Neural cell (in vitro differentiated cells): Measurements from ENCODE around the gene TNFRSF4. TPM values are rescaled to one million over a fixed set of nuclear protein-coding genes. Genes with fewer than 3 reads are reported as not detected.

ENCODE experiments used
- H2AFZ ChIP-seq: fragments of 200-600, 300-800 bp; sonication (generic), shearing (Covaris generic); 2 replicates; pipeline ENCODE4 v1.6.0; 2014; ENCODE audit warnings: low read depth, mild to moderate bottlenecking, antibody characterized with exemption, low read length, moderate library complexity
- H3F3A ChIP-seq: fragments of 200-600 bp; shearing (Covaris generic); 2 replicates; pipeline ENCODE4 v1.6.1; 2016; ENCODE audit warnings: mild to moderate bottlenecking, moderate library complexity, mixed read lengths, antibody characterized with exemption, low read length; ENCODE audit not compliant: insufficient read depth, poor library complexity, severe bottlenecking
- H3K27ac ChIP-seq: fragments of 200-600, 300-800 bp; sonication (generic), shearing (Covaris generic); 2 replicates; pipeline ENCODE4 v1.5.1; 2014; ENCODE audit warnings: mild to moderate bottlenecking, low read length, moderate library complexity
- H3K27me3 ChIP-seq: fragments of 300-800, 200-600 bp; sonication (generic), shearing (Covaris generic); 2 replicates; pipeline ENCODE4 v1.6.0; 2014; ENCODE audit warnings: mild to moderate bottlenecking, low read depth, low read length, moderate library complexity; ENCODE audit not compliant: insufficient read depth
- H3K36me3 ChIP-seq: fragments of 300-800, 200-600 bp; sonication (generic), shearing (Covaris generic); 2 replicates; pipeline ENCODE4 v1.5.1; 2014; ENCODE audit warnings: mild to moderate bottlenecking, antibody characterized with exemption, low read length, moderate library complexity; ENCODE audit not compliant: insufficient read depth
- H3K4me2 ChIP-seq: fragments of 300-800, 200-600 bp; sonication (generic), shearing (Covaris generic); 2 replicates; pipeline ENCODE4 v1.6.0; 2014; ENCODE audit warnings: mild to moderate bottlenecking, low read length
- H3K4me3 ChIP-seq: fragments of 300-800, 200-600 bp; sonication (generic), shearing (Covaris generic); 2 replicates; pipeline ENCODE4 v1.5.1; 2014; ENCODE audit warnings: mild to moderate bottlenecking, low read length, moderate library complexity
- H3K79me2 ChIP-seq: fragments of 200-600 bp; shearing (Covaris generic); replicated peaks from 2 replicates; pipeline ENCODE4 v1.6.0; 2014; ENCODE audit warnings: mild to moderate bottlenecking, low read length, moderate library complexity; ENCODE audit not compliant: insufficient read depth
- H3K9ac ChIP-seq: fragments of 300-800, 200-600 bp; sonication (generic), shearing (Covaris generic); 2 replicates; pipeline ENCODE4 v1.6.1; 2016; ENCODE audit warnings: mild to moderate bottlenecking, low read length, mixed read lengths
- H3K9me2 ChIP-seq: fragments of 200-600 bp; shearing (Covaris generic); 2 replicates; pipeline ENCODE4 v1.6.1; 2016; ENCODE audit warnings: mild to moderate bottlenecking, low read length, mixed read lengths; ENCODE audit not compliant: insufficient read depth
- H3K9me3 ChIP-seq: fragments of 200-600, 300-800 bp; sonication (generic), shearing (Covaris generic); 2 replicates; pipeline ENCODE4 v1.6.1; 2016; ENCODE audit warnings: mild to moderate bottlenecking, mixed run types, low read length, moderate library complexity, mixed read lengths
- H4K20me1 ChIP-seq: fragments of 200-600 bp; shearing (Covaris generic); 2 replicates; pipeline ENCODE4 v1.6.1; 2016; ENCODE audit warnings: mild to moderate bottlenecking, mixed run types; ENCODE audit not compliant: insufficient read depth
- CTCF ChIP-seq: fragments of 450-650 bp; IDR thresholded peaks from 2 replicates; pipeline ENCODE4 v1.5.1; 2014; ENCODE audit warnings: antibody characterized with exemption, mild to moderate bottlenecking, moderate library complexity; ENCODE audit not compliant: poor library complexity, severe bottlenecking
- EP300 ChIP-seq: fragments of 450-650 bp; conservative IDR thresholded peaks from 2 replicates; pipeline ENCODE4 v1.6.1; 2014; ENCODE audit warnings: antibody characterized with exemption, mild to moderate bottlenecking, moderate library complexity; ENCODE audit not compliant: poor library complexity, severe bottlenecking
- EZH2 ChIP-seq: fragments of 200-600, 300-800 bp; shearing (Covaris generic), sonication (generic); IDR thresholded peaks from 2 replicates; pipeline ENCODE4 v1.6.1; 2014; ENCODE audit warnings: antibody characterized with exemption, low read length, borderline replicate concordance, mild to moderate bottlenecking; ENCODE audit not compliant: insufficient read depth, poor library complexity, severe bottlenecking
- MXI1 ChIP-seq: fragments of 450-650 bp; conservative IDR thresholded peaks from 2 replicates; pipeline ENCODE4 v1.6.1; 2014; ENCODE audit warnings: antibody characterized with exemption, mild to moderate bottlenecking; ENCODE audit not compliant: poor library complexity, severe bottlenecking
- POLR2AphosphoS5 ChIP-seq: IDR thresholded peaks from 2 replicates; pipeline ENCODE4 v1.6.1; 2012
- RAD21 ChIP-seq: fragments of 450-650 bp; conservative IDR thresholded peaks from 2 replicates; pipeline ENCODE4 v1.6.1; 2014; ENCODE audit warnings: antibody characterized with exemption, mild to moderate bottlenecking, moderate library complexity
- REST ChIP-seq: IDR thresholded peaks from 2 replicates; pipeline ENCODE4 v1.6.1; 2012; ENCODE audit warnings: borderline replicate concordance
- SMC3 ChIP-seq: fragments of 450-650 bp; conservative IDR thresholded peaks from 2 replicates; pipeline ENCODE4 v1.6.1; 2014; ENCODE audit warnings: antibody characterized with exemption, mild to moderate bottlenecking, moderate library complexity; ENCODE audit not compliant: poor library complexity
- TAF1 ChIP-seq: IDR thresholded peaks from 2 replicates; pipeline ENCODE4 v1.6.1; 2012; ENCODE audit warnings: low read depth
- polyA plus RNA-seq: library from polyadenylated mRNA; depleted of rRNA; stranded (reverse); fragments of >200 nt; gene quantifications from 2 replicates; pipeline ENCODE4 v1.2.3, GENCODE V29; 2014

Gene TNFRSF4
- polyA plus RNA-seq, 1 donor from 2014 or later = not detected

DNA sequence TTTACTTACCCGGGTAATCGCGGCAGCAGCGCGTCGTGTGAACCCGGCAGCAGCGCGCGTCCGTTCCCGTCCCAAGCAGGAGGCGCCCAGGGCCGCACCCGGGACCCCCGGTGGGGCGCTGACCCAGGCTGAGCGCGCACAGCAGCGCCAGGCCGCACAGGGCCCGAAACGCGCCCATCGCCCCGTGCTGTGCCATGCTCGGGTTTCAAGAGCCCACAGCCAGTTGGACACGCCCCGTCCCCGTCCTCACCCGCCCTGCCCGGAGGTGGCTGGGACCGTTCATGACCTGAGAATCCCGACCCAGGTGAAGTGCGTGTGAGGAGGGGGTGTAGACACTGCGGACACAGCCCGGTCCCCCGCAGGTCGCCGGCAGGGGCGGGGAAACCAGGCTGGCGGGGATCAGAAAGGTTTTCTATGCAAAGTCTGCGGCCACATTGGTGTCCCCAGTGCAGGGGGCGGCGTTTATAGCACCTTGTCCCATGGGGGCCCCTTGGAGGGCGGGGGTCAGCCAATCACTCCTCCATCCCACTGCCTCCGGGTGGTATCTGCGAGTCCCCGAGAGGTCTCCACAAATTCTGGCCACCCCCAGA is 7.5 kb downstream of the TNFRSF4 start, which contains the start of gene TNFRSF18:
TNFRSF18 (minus strand) TSS at position 217 of the 590 bp plus-strand sequence; CDS start at position 196, 21 bp downstream.
- no peaks in the 10 kb centered on the region for H3K36me3 ChIP-seq
- H3K9me2 ChIP-seq = no peaks in the 10 kb centered on the region
- no peak within 1 kb of the TSS for H3K4me2 ChIP-seq
- H3K79me2 ChIP-seq = no peaks in the 10 kb centered on the region
- no peak within 1 kb of the TSS for H3K27ac ChIP-seq
- no peak within 1 kb of the TSS for H2AFZ ChIP-seq
- peaks cover 23% of the 10 kb centered on the region for H3K27me3 ChIP-seq
- no peak within 1 kb of the TSS for H3K4me3 ChIP-seq
- H3K9me3 ChIP-seq = no peaks in the 10 kb centered on the region
- no peaks in the 10 kb centered on the region for H4K20me1 ChIP-seq
- H3F3A ChIP-seq = no peaks in the 10 kb centered on the region
- H3K9ac ChIP-seq = no peak within 1 kb of the TSS
- TF ChIP-seq TAF1 (no peak), RAD21 (no peak), CTCF (no peak), REST (no peak), EZH2 (no peak), MXI1 (no peak), EP300 (no peak), SMC3 (no peak), POLR2AphosphoS5 (no peak)

DNA sequence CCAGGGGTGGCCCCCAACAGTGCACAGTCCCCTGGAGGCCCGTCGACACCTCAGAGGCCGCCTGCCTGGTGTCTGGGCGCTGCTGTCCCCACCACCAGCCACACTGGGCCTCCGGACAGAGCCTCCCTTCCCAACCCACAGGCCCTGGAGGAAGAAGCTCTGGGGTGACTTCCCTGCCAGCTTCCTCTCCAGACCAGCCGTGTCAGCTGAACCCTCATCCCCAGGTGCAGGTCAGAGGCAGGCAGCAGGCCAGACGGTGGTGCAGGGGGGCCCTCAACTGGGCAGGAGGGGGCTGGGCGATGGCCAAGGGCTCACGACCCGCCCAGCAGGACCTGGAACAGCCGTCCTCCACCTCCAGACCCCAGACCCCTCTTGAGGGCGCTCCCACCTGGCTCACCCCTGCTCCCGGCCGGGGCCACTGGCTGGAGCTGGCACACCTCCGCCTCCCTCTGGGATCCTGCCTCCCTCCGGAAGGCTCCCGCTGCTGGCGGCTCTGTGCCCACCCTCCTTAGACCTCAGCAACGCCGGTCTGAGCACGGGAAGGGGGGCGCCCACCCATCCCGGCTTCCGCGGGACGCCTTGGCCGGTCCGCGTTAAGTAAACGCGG is 8.1 kb downstream of the TNFRSF4 start:
- no peaks in the 10 kb centered on the region for H4K20me1 ChIP-seq
- no peak overlapping the region for H2AFZ ChIP-seq
- TF ChIP-seq RAD21 (no peak), SMC3 (no peak), EP300 (no peak), REST (no peak), CTCF (no peak), MXI1 (no peak), TAF1 (no peak), POLR2AphosphoS5 (no peak), EZH2 (no peak)
- no peak overlapping the region for H3K4me2 ChIP-seq
- H3K79me2 ChIP-seq = no peaks in the 10 kb centered on the region
- H3K9me2 ChIP-seq = no peaks in the 10 kb centered on the region
- peaks cover 25% of the 10 kb centered on the region for H3K27me3 ChIP-seq
- no peak overlapping the region for H3K4me3 ChIP-seq
- H3F3A ChIP-seq = no peaks in the 10 kb centered on the region
- no peaks in the 10 kb centered on the region for H3K36me3 ChIP-seq
- H3K9me3 ChIP-seq = no peaks in the 10 kb centered on the region
- H3K9ac ChIP-seq = no peak overlapping the region
- no peak overlapping the region for H3K27ac ChIP-seq
